Esophagus squamous epithelium (tissue), 5 donors: ENCODE results near the gene BTG3. TPM values are rescaled to one million over a fixed set of nuclear protein-coding genes. Genes with fewer than 3 reads are reported as not detected.
A peak's percentile ranks its signal among the peaks of the same experiment; 100 is the strongest.

Experiments used
- DNase-seq: peaks from one replicate; lab custom pipeline; 2025; lab: John Stamatoyannopoulos, UW
- H3K27ac ChIP-seq, 4 donors: fragments of 200-600 bp; sonication (generic); one replicate each; pipeline ENCODE4 v1.5.1; 2016 to 2019; ENCODE audit warnings: mild to moderate bottlenecking in 1 of 4
- H3K27me3 ChIP-seq, 4 donors: fragments of 200-600 bp; sonication (generic); 1 replicate in 3 of 4; 2 replicates in 1 of 4; pipeline versions ENCODE4 v1.5.1 to v1.6.0; 2017 to 2021; ENCODE audit warnings: antibody characterized with exemption in 1 of 4
- H3K36me3 ChIP-seq, 3 donors: fragments of 200-600 bp; sonication (generic); one replicate each; pipeline ENCODE4 v1.5.1; 2016 to 2019
- H3K4me1 ChIP-seq, 3 donors: fragments of 200-600 bp; sonication (generic); one replicate each; pipeline ENCODE4 v1.5.1; 2017 to 2019
- H3K4me3 ChIP-seq, 4 donors: fragments of 200-600 bp; sonication (generic); 1 replicate in 3 of 4; 2 replicates in 1 of 4; pipeline ENCODE4 v1.5.1; 2016 to 2019; ENCODE audit warnings: mild to moderate bottlenecking in 2 of 4, moderate library complexity in 1 of 4
- H3K9me3 ChIP-seq, 3 donors: fragments of 200-600 bp; sonication (generic); one replicate each; pipeline ENCODE4 v1.5.1; 2016 to 2019
- CTCF ChIP-seq, 6 experiments: fragments of 450-650 bp in 4 of 6; fragments of 200-600 bp in 2 of 6; sonication (generic) in 2 of 6; IDR thresholded peaks; one replicate each; pipeline ENCODE4 v1.5.1; 2016 to 2019; ENCODE audit warnings: antibody characterized with exemption in 6 of 6, mild to moderate bottlenecking in 4 of 6, moderate library complexity in 4 of 6
- POLR2A ChIP-seq, 4 donors: fragments of 450-650 bp; IDR thresholded peaks; one replicate each; pipeline ENCODE4 v1.6.1; 2017; ENCODE audit warnings: antibody characterized with exemption in 4 of 4, mild to moderate bottlenecking in 4 of 4, moderate library complexity in 3 of 4
- WGBS, 2 donors: methylation state at CpG; one replicate each; pipeline ENCODE4 v1.1.5; 2018; 5-methylcytosine and 5-hydroxymethylcytosine counted together
- intact Hi-C: fragments of 100-400 bp; cut with DNase I; formaldehyde crosslinking; loops from one replicate; pipeline ENCODE4 v1.15.0; 2022
- total RNA-seq, 4 donors: library from RNA; depleted of rRNA; stranded (reverse); fragments of >200 nt; gene quantifications; one replicate each; pipeline ENCODE4 v1.1.0, GENCODE V29; 2016
- donor health status: DM: yes; HTN: yes; CAD: no.

The BTG3 gene
- total RNA-seq, 4 donors from 2014 or later = 29.5 to 61.4 (median 44.8) TPM

- WGBS, 2 donors = 0 to 1% methylated on average over 22 of the region's 26 CpGs
- peak; percentile 21 for DNase-seq
- H3K9me3 ChIP-seq = no peaks in the 10 kb centered on the region
- no peaks in the 10 kb centered on the region for H3K27me3 ChIP-seq
- H3K4me1 ChIP-seq = peaks cover 7 to 55% (median 8%) of the 10 kb centered on the region in 3 donors
- intact Hi-C loops = no loop called here
- peaks cover 0 to 14% (median 0%) of the 10 kb centered on the region in 3 donors for H3K36me3 ChIP-seq
- peak overlapping the region; percentile 89 to 95 (median 92) for H3K27ac ChIP-seq
- H3K4me3 ChIP-seq = peak overlapping the region; percentile 62 to 91 (median 84)
- TF ChIP-seq POLR2A (IDR thresholded peaks at IDR 0.05) = peak in 1 of 4 donors; percentile 61
- TF ChIP-seq CTCF (IDR thresholded peaks at IDR 0.05) = peak in 3 of 6 experiments; percentile 13 to 29 (median 18)
Observed at GRCh38 chr21:17611414-17612022, 1.2 kb downstream of the BTG3 start.

- intact Hi-C loops = no loop called here
- TF ChIP-seq POLR2A (IDR thresholded peaks at IDR 0.05) (no peak), CTCF (IDR thresholded peaks at IDR 0.05) (no peak)
- peaks cover 7 to 56% (median 8%) of the 10 kb centered on the region in 3 donors for H3K4me1 ChIP-seq
- no peaks in the 10 kb centered on the region for H3K9me3 ChIP-seq
- WGBS, 2 donors = 29 to 30% methylated on average over 9 of the region's 9 CpGs
- H3K4me3 ChIP-seq = peak overlapping the region; percentile 62 to 91 (median 84)
- no peaks in the 10 kb centered on the region for H3K27me3 ChIP-seq
- H3K27ac ChIP-seq = peak overlapping the region; percentile 89 to 95 (median 92)
- no peak for DNase-seq
- H3K36me3 ChIP-seq = peaks cover 0 to 14% (median 0%) of the 10 kb centered on the region in 3 donors
Observed at GRCh38 chr21:17610911-17611310, 1.8 kb downstream of the BTG3 start.

GRCh38 chr21:17609681-17610080, 3.0 kb downstream of the BTG3 start:
- WGBS, 2 donors = 83 to 92% methylated on average over 2 of the region's 2 CpGs

GRCh38 chr21:17607684-17608083, 5.0 kb downstream of the BTG3 start:
- WGBS, 2 donors = 22 to 48% methylated on average over 2 of the region's 2 CpGs
- H3K4me3 ChIP-seq = no peak overlapping the region
- intact Hi-C loops = no loop called here
- peak overlapping the region; percentile 40 to 62 (median 52) for H3K27ac ChIP-seq
- no peak for DNase-seq
- TF ChIP-seq CTCF (IDR thresholded peaks at IDR 0.05) (no peak), POLR2A (IDR thresholded peaks at IDR 0.05) (no peak)
- H3K27me3 ChIP-seq = no peaks in the 10 kb centered on the region
- H3K9me3 ChIP-seq = no peaks in the 10 kb centered on the region
- H3K4me1 ChIP-seq = peaks cover 7 to 42% (median 8%) of the 10 kb centered on the region in 3 donors
- H3K36me3 ChIP-seq = peaks cover 0 to 36% (median 16%) of the 10 kb centered on the region in 3 donors

More at GRCh38 chr21:17609681-17610080, 3.0 kb downstream of the BTG3 start:
- Histone ChIP-seq H3K27me3 (no peaks in the 10 kb centered on the region), H3K4me3 (no peak overlapping the region), H3K9me3 (no peaks in the 10 kb centered on the region), H3K27ac (no peak overlapping the region), H3K4me1 (peaks cover 7 to 56% (median 8%) of the 10 kb centered on the region in 3 donors), H3K36me3 (peaks cover 0 to 16% (median under 1%) of the 10 kb centered on the region in 3 donors)
- TF ChIP-seq CTCF (IDR thresholded peaks at IDR 0.05) (no peak), POLR2A (IDR thresholded peaks at IDR 0.05) (no peak)
- DNase-seq = no peak
- intact Hi-C loops = no loop called here

- 69 to 73% methylated on average over 3 of the region's 3 CpGs for WGBS, 2 donors
- DNase-seq = no peak
- no peaks in the 10 kb centered on the region for H3K27me3 ChIP-seq
- intact Hi-C loops = no loop called here
- TF ChIP-seq POLR2A (IDR thresholded peaks at IDR 0.05) (no peak), CTCF (IDR thresholded peaks at IDR 0.05) (no peak)
- H3K27ac ChIP-seq = no peak overlapping the region
- H3K4me1 ChIP-seq = peaks cover 0 to 14% (median under 1%) of the 10 kb centered on the region in 3 donors
- H3K9me3 ChIP-seq = no peaks in the 10 kb centered on the region
- H3K4me3 ChIP-seq = no peak overlapping the region
- H3K36me3 ChIP-seq = peaks cover 0 to 73% (median 27%) of the 10 kb centered on the region in 3 donors
Observed at GRCh38 chr21:17602874-17603273, 9.8 kb downstream of the BTG3 start.
